ENCODE results near the gene TADA1.

DNA sequence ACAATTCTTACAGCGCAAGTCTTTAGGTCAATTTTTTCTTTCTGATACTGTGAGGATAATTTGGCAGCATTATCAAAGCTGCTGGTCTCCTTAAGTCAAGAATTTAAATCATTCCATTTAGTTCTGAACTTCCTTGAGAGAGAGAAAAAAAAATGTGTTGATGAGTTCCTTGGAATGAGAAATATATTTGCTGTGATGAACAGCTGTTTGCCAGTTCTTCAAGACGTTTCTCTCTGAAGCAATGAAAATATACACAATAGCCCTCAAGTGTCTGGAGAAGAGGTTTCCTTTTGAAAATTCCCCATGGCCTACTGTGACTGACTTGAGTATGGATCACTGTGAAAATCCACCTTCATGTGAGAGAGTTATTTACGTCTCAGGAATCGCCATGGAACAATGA, 31.0 kb upstream of the TADA1 start:
- TF ChIP-seq CEBPB (IDR thresholded peaks at IDR 0.05) (no peak), CTCF (IDR thresholded peaks at IDR 0.05) (no peak), POLR2A (IDR thresholded peaks at IDR 0.05; ENCODE audit: low read length) (no peak), FOSL2 (IDR thresholded peaks at IDR 0.05) (no peak), FOSL2 (CRISPR knock-in tag; IDR thresholded peaks at IDR 0.05) (no peak), CHD4 (IDR thresholded peaks at IDR 0.05; ENCODE audit: borderline replicate concordance) (no peak)
